ENCODE measurements around the gene MED13L. TPM values are rescaled to one million over a fixed set of nuclear protein-coding genes. Genes with fewer than 3 reads are reported as not detected.

MED13L gene
- total and polyA plus RNA-seq, 2 of the 8 experiments (the other 6 are each of a cell fraction or from before 2014, with no cell fraction given) = 15.9 to 51.7 TPM

DNA sequence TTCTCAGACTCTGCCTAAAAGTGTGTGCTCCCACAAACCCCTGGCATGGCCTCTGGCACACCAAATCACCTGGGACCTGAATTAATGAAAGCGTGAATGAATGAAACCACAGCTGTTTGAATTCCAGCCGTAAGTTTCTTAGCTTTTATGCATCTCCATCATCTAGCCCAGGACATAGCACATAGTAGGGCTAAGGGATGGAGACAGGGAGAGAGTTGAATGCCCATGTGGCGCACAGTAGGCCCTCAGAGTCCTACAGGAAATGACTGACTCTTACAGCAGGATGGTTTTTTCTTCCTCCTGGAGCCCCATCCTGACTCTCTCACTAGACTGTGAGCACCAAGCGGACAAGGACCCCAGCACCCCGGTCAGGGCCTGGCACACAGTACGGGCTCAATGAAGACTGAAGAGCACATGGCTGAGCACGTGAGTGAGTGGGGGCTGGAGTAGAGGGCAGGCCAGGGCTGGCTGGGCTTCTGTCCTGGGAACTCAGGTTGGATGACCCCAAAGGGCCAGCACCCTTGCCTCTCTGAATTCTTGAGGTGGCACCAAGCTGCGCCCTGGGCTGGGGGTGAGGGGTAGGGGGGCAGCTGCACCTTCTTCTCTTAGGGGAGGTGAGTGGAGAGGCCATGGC is 351.3 kb downstream of the MED13L start:
- Histone ChIP-seq H3K27ac (ENCODE audit: low read depth, low read length) (no peak overlapping the region), H3K23me2 (ENCODE audit: low read depth, low read length) (peaks cover 2% of the 10 kb centered on the region; the same call in 1 of the 2 replicates), H4K20me1 (replicated peaks in 1 of 2; ENCODE audit: control insufficient read depth in 1 of 2, insufficient read depth in 2 of 2, low read length in 2 of 2) (no peaks in the 10 kb centered on the region), H2BK12ac (ENCODE audit: low read depth, low read length) (no peak overlapping the region), H4K8ac (ENCODE audit: extremely low read depth, insufficient read depth, low read length) (no peak overlapping the region), H2BK15ac (ENCODE audit: low read length) (peak overlapping the region; percentile 16; the same call in 1 of the 2 replicates), H3K4me3 (ENCODE audit: extremely low read depth in 1 of 4, insufficient read depth in 2 of 4, low read depth in 3 of 4, low read length in 4 of 4) (no peak overlapping the region), H2BK5ac (ENCODE audit: low read depth, low read length) (no peak overlapping the region), H3K36me3 (ENCODE audit: control insufficient read depth in 2 of 4, insufficient read depth in 4 of 4, low read length in 3 of 4) (no peaks in the 10 kb centered on the region), H4K91ac (replicated peaks; ENCODE audit: insufficient read length, low read length) (no peak overlapping the region), H3K79me1 (ENCODE audit: low read depth, low read length) (no peaks in the 10 kb centered on the region), H3K18ac (ENCODE audit: extremely low read depth, low read length) (no peak overlapping the region), H3K14ac (ENCODE audit: insufficient read length) (no peak overlapping the region), H3K4ac (replicated peaks; ENCODE audit: insufficient read length, low read depth, low read length) (no peak overlapping the region), H3K27me3 (replicated peaks in 1 of 4; ENCODE audit: control insufficient read depth in 3 of 4, extremely low read depth in 1 of 4, insufficient read depth in 3 of 4, low read length in 3 of 4) (no peaks in the 10 kb centered on the region), H2AK5ac (ENCODE audit: low read depth, low read length) (no peak overlapping the region), H3K56ac (replicated peaks; ENCODE audit: insufficient read length, low read depth, low read length) (no peak overlapping the region), H3K23ac (ENCODE audit: insufficient read length) (no peak overlapping the region), H2BK20ac (ENCODE audit: low read length) (no peak overlapping the region), H3K4me1 (replicated peaks in 1 of 4; ENCODE audit: control insufficient read depth in 3 of 4, insufficient read depth in 4 of 4, low read length in 3 of 4) (no peaks in the 10 kb centered on the region; a peak in 1 of 7 replicates), H3K4me2 (ENCODE audit: insufficient read depth in 1 of 2, low read depth in 2 of 2, low read length in 2 of 2) (no peak overlapping the region), H3K9ac (replicated peaks in 1 of 4; ENCODE audit: extremely low read depth in 1 of 4, low read depth in 3 of 4, low read length in 3 of 4) (no peak overlapping the region), H3K79me2 (ENCODE audit: control insufficient read depth in 1 of 2, insufficient read depth in 2 of 2, low read length in 2 of 2) (no peaks in the 10 kb centered on the region), H4K5ac (ENCODE audit: insufficient read length, low read depth, low read length) (no peak overlapping the region), H3K9me3 (ENCODE audit: insufficient read depth in 2 of 2, low read depth in 1 of 2, low read length in 1 of 2) (peaks cover 16 to 22% of the 10 kb centered on the region in 2 experiments), H2BK120ac (replicated peaks; ENCODE audit: low read depth, low read length) (no peak overlapping the region), H2AFZ (ENCODE audit: low read length) (no peak overlapping the region)
- DNase-seq (ENCODE audit: low read depth in 1 of 2, low spot score in 2 of 2) = no peak
- POLR2A ChIA-PET (ENCODE audit: partially characterized antibody) = no interaction called here
- CTCF ChIA-PET (ENCODE audit: partially characterized antibody) = interaction anchor here (0.6 to 1.8 kb wide), 5 partner anchors 21 to 564 kb away, joined by 3 to 7 read pairs (median 3); no protein-coding TSS in a partner anchor
- no peak for FAIRE-seq
- no peak for TF ChIP-seq RFX5 (IDR thresholded peaks at IDR 0.05; ENCODE audit: borderline replicate concordance, low read depth, low read length)
- 92% methylated on average over 7 of the region's 8 CpGs; no CpG with 5 or more reads in 1 of the 2 experiments for WGBS, 2 experiments (ENCODE audit: extremely low coverage in 1 of 2, insufficient coverage in 1 of 2, insufficient read length in 1 of 2, insufficient replicate concordance in 2 of 2, low coverage in 1 of 2, low lambda C conversion rate in 2 of 2, missing lambda C conversion rate in 1 of 2)
